Measurements from ENCODE around the gene RERE.

Gene RERE

GRCh38 chr1:8706291-8706690, 111.1 kb downstream of the RERE start:
- POLR2A ChIA-PET = interaction anchor here (1.3 kb wide), 1 partner anchor 111 kb away, joined by 8 read pairs; the partner anchor contains the start of gene RERE
- CTCF ChIA-PET = interaction anchor here (0.6 to 4.0 kb wide), 7 partner anchors 12 to 674 kb away, joined by 3 to 14 read pairs (median 3); no protein-coding TSS in a partner anchor
- TF ChIP-seq ZNF292 (tag by site-specific recombination; IDR thresholded peaks at IDR 0.05; ENCODE audit: borderline replicate concordance, low read depth) (no peak), ZNF24 (tag by site-specific recombination; IDR thresholded peaks at IDR 0.05) (no peak), ZNF670 (tag by site-specific recombination; IDR thresholded peaks at IDR 0.05; ENCODE audit: low read depth) (no peak), ZNF148 (tag by site-specific recombination; IDR thresholded peaks at IDR 0.05; ENCODE audit: borderline replicate concordance) (no peak), ZNF629 (tag by site-specific recombination; IDR thresholded peaks at IDR 0.05) (no peak), ZFP3 (tag by site-specific recombination; IDR thresholded peaks at IDR 0.05; ENCODE audit: low read depth) (no peak), ZNF366 (tag by site-specific recombination; conservative IDR thresholded peaks at IDR 0.05) (no peak), RBAK (tag by site-specific recombination; IDR thresholded peaks at IDR 0.05) (no peak)
- Histone ChIP-seq H3K9me3 (ENCODE audit: control insufficient read depth, insufficient read depth, low read depth, low read length) (no peaks in the 10 kb centered on the region), H3K36me3 (ENCODE audit: control insufficient read depth in 2 of 2, insufficient read depth in 1 of 2, low read length in 2 of 2) (no peaks in the 10 kb centered on the region), H3K4me1 (ENCODE audit: control insufficient read depth, insufficient read depth, low read length) (peaks cover 28% of the 10 kb centered on the region), H3K4me3 (ENCODE audit: low read depth, low read length) (no peak overlapping the region), H3K27ac (ENCODE audit: extremely low read depth, low read depth, low read length) (0 out of 2 replicates have a peak overlapping the region, but pooled peaks have one; percentile 19)

GRCh38 chr1:8704866-8705506, 112.5 kb downstream of the RERE start:
- H3K27ac ChIP-seq (ENCODE audit: extremely low read depth, low read depth, low read length) = 0 out of 2 replicates have a peak overlapping the region, but pooled peaks have one; percentile 27
- ChIA-PET CTCF (interaction anchor here (0.7 to 2.9 kb wide), 8 partner anchors 14 to 728 kb away, joined by 3 to 17 read pairs (median 6); no protein-coding TSS in a partner anchor), POLR2A (no interaction called here)
- H3K4me3 ChIP-seq (ENCODE audit: low read depth, low read length) = no peak overlapping the region
- no peaks in the 10 kb centered on the region for H3K36me3 ChIP-seq (ENCODE audit: control insufficient read depth in 2 of 2, insufficient read depth in 1 of 2, low read length in 2 of 2)
- H3K4me1 ChIP-seq (ENCODE audit: control insufficient read depth, insufficient read depth, low read length) = peaks cover 31% of the 10 kb centered on the region
- no peaks in the 10 kb centered on the region for H3K9me3 ChIP-seq (ENCODE audit: control insufficient read depth, insufficient read depth, low read depth, low read length)
- no peak for TF ChIP-seq ZNF155 (tag by site-specific recombination; IDR thresholded peaks at IDR 0.05)
- TF ChIP-seq ZNF677 (tag by site-specific recombination; IDR thresholded peaks at IDR 0.05) = no peak
- TF ChIP-seq SP3 (tag by site-specific recombination; IDR thresholded peaks at IDR 0.05) = no peak
- peak; percentile 59; the same call in 1 of the 2 replicates for TF ChIP-seq ZNF394 (tag by site-specific recombination; IDR thresholded peaks at IDR 0.05; ENCODE audit: borderline replicate concordance)
- no peak for TF ChIP-seq WT1 (tag by site-specific recombination; IDR thresholded peaks at IDR 0.05)

GRCh38 chr1:8702850-8703810, 114.3 kb downstream of the RERE start:
- H3K4me3 ChIP-seq (ENCODE audit: low read depth, low read length) = peak overlapping the region; percentile 65
- POLR2A ChIA-PET = interaction anchor here (0.6 to 2.0 kb wide), 14 partner anchors 8 to 651 kb away, joined by 3 to 19 read pairs (median 4); partner anchors contain the start of gene RERE
- H3K27ac ChIP-seq (ENCODE audit: extremely low read depth, low read depth, low read length) = peak overlapping the region; percentile 91
- H3K4me1 ChIP-seq (ENCODE audit: control insufficient read depth, insufficient read depth, low read length) = peaks cover 34% of the 10 kb centered on the region
- no peaks in the 10 kb centered on the region for H3K36me3 ChIP-seq (ENCODE audit: control insufficient read depth in 2 of 2, insufficient read depth in 1 of 2, low read length in 2 of 2)
- CTCF ChIA-PET = interaction anchor here (0.6 to 2.9 kb wide), 10 partner anchors 11 to 321 kb away, joined by 3 to 17 read pairs (median 6); no protein-coding TSS in a partner anchor
- H3K9me3 ChIP-seq (ENCODE audit: control insufficient read depth, insufficient read depth, low read depth, low read length) = no peaks in the 10 kb centered on the region
- no peak for TF ChIP-seq ZNF404 (tag by site-specific recombination; IDR thresholded peaks at IDR 0.05)
- TF ChIP-seq ZBTB17 (tag by site-specific recombination; IDR thresholded peaks at IDR 0.05) = peak; percentile 70
- TF ChIP-seq ZNF354C (tag by site-specific recombination; IDR thresholded peaks at IDR 0.05; ENCODE audit: borderline replicate concordance, low read depth) = no peak
- TF ChIP-seq ZNF292 (tag by site-specific recombination; IDR thresholded peaks at IDR 0.05; ENCODE audit: borderline replicate concordance, low read depth) = no peak
- peak; percentile 42; the same call in 1 of the 2 replicates for TF ChIP-seq ZNF449 (tag by site-specific recombination; IDR thresholded peaks at IDR 0.05)
- no peak for TF ChIP-seq ZNF433 (tag by site-specific recombination; IDR thresholded peaks at IDR 0.05; ENCODE audit: low read depth)
- peak; percentile 74 for TF ChIP-seq ZBTB26 (tag by site-specific recombination; optimal IDR thresholded peaks at IDR 0.05)
- TF ChIP-seq ZNF211 (tag by site-specific recombination; IDR thresholded peaks at IDR 0.05; ENCODE audit: low read depth) = no peak

Data from HEK293 (cell line).